Renal cortex interstitium (tissue), 15 donors: Measurements from ENCODE around the gene P4HTM. TPM values are rescaled to one million over a fixed set of nuclear protein-coding genes. Genes with fewer than 3 reads are reported as not detected.

Source experiments
- DNase-seq, 11 donors: peaks; one replicate each; pipeline ENCODE4 v3.0.0-alpha.2; 2013; ENCODE audit warnings: low read depth in 9 of 11, low spot score in 4 of 11; ENCODE audit errors: extremely low read depth in 1 of 11
- long read RNA-seq, 16 experiments: transcript quantifications; one replicate each; lab custom pipeline, GENCODE V29; 2026
- polyA plus RNA-seq, 3 donors: library from polyadenylated mRNA; unstranded; fragments of 120-200 nt; gene quantifications; one replicate each; pipeline ENCODE4 v1.2.1, GENCODE V29; 2013; ENCODE audit not compliant: insufficient read length in 3 of 3

Gene P4HTM, protein sequence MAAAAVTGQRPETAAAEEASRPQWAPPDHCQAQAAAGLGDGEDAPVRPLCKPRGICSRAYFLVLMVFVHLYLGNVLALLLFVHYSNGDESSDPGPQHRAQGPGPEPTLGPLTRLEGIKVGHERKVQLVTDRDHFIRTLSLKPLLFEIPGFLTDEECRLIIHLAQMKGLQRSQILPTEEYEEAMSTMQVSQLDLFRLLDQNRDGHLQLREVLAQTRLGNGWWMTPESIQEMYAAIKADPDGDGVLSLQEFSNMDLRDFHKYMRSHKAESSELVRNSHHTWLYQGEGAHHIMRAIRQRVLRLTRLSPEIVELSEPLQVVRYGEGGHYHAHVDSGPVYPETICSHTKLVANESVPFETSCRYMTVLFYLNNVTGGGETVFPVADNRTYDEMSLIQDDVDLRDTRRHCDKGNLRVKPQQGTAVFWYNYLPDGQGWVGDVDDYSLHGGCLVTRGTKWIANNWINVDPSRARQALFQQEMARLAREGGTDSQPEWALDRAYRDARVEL
- 10 to 100 TPM; 36.5 to 52.1 (median 48.5) TPM for polyA plus RNA-seq
- long read RNA-seq, donor 1, transcript P4HTM-202 (9 exons, 2,127 nt), result major isoform, 11 of 14 reads
- long read RNA-seq, donor 1, partial matches to known transcripts, result 0 of 14 reads
- long read RNA-seq, donor 1, other reads (novel, unspliced or antisense), result 0 of 14 reads
- long read RNA-seq, donor 2, transcript P4HTM-202 (9 exons, 2,127 nt), result major isoform, 12 of 20 reads
- long read RNA-seq, donor 2, partial matches to known transcripts, result 5 of 20 reads
- long read RNA-seq, donor 2, other reads (novel, unspliced or antisense), result 0 of 20 reads
- long read RNA-seq, donor 3, transcript P4HTM-202 (9 exons, 2,127 nt), result major isoform, 28 of 48 reads
- long read RNA-seq, donor 3, partial matches to known transcripts, result 13 of 48 reads
- long read RNA-seq, donor 3, other reads (novel, unspliced or antisense), result 0 of 48 reads
- long read RNA-seq, donor 4, transcript P4HTM-202 (9 exons, 2,127 nt), result major isoform, 14 of 23 reads
- long read RNA-seq, donor 4, transcript P4HTM-205 (8 exons, 2,796 nt), result minor isoform, 5 of 23 reads
- long read RNA-seq, donor 4, partial matches to known transcripts, result 0 of 23 reads
- long read RNA-seq, donor 4, other reads (novel, unspliced or antisense), result 0 of 23 reads
- long read RNA-seq, donor 5, result 0 reads
- long read RNA-seq, donor 6, transcript P4HTM-202 (9 exons, 2,127 nt), result major isoform, 14 of 21 reads
- long read RNA-seq, donor 6, partial matches to known transcripts, result 6 of 21 reads
- long read RNA-seq, donor 6, other reads (novel, unspliced or antisense), result 0 of 21 reads
- long read RNA-seq, donor 7, transcript P4HTM-202 (9 exons, 2,127 nt), result major isoform, 13 of 18 reads
- long read RNA-seq, donor 7, partial matches to known transcripts, result 0 of 18 reads
- long read RNA-seq, donor 7, other reads (novel, unspliced or antisense), result 0 of 18 reads
- long read RNA-seq, donor 8, transcript P4HTM-202 (9 exons, 2,127 nt), result major isoform, 20 of 43 reads
- long read RNA-seq, donor 8, transcript P4HTM-205 (8 exons, 2,796 nt), result minor isoform, 7 of 43 reads
- long read RNA-seq, donor 8, partial matches to known transcripts, result 11 of 43 reads
- long read RNA-seq, donor 8, other reads (novel, unspliced or antisense), result 0 of 43 reads
- long read RNA-seq, donor 9, transcript P4HTM-202 (9 exons, 2,127 nt), result major isoform, 11 of 19 reads
- long read RNA-seq, donor 9, partial matches to known transcripts, result 5 of 19 reads
- long read RNA-seq, donor 9, other reads (novel, unspliced or antisense), result 0 of 19 reads
- long read RNA-seq, donor 10, transcript P4HTM-202 (9 exons, 2,127 nt), result major isoform, 21 of 32 reads
- long read RNA-seq, donor 10, partial matches to known transcripts, result 6 of 32 reads
- long read RNA-seq, donor 10, other reads (novel, unspliced or antisense), result 0 of 32 reads
- long read RNA-seq, donor 11, transcript P4HTM-202 (9 exons, 2,127 nt), result major isoform, 17 of 19 reads
- long read RNA-seq, donor 11, partial matches to known transcripts, result 0 of 19 reads
- long read RNA-seq, donor 11, other reads (novel, unspliced or antisense), result 0 of 19 reads
- long read RNA-seq, donor 12, transcript P4HTM-202 (9 exons, 2,127 nt), result major isoform, 12 of 14 reads
- long read RNA-seq, donor 12, partial matches to known transcripts, result 0 of 14 reads
- long read RNA-seq, donor 12, other reads (novel, unspliced or antisense), result 0 of 14 reads
- long read RNA-seq, donor 13, transcript P4HTM-212 (1 exons, 1,968 nt), result minor isoform, 7 of 50 reads
- long read RNA-seq, donor 13, transcript P4HTM-202 (9 exons, 2,127 nt), result major isoform, 20 of 50 reads
- long read RNA-seq, donor 13, partial matches to known transcripts, result 22 of 50 reads
- long read RNA-seq, donor 13, other reads (novel, unspliced or antisense), result 0 of 50 reads
- long read RNA-seq, donor 14, transcript P4HTM-202 (9 exons, 2,127 nt), result major isoform, 16 of 18 reads
- long read RNA-seq, donor 14, partial matches to known transcripts, result 0 of 18 reads
- long read RNA-seq, donor 14, other reads (novel, unspliced or antisense), result 0 of 18 reads
- long read RNA-seq, donor 15, transcript P4HTM-202 (9 exons, 2,127 nt), result major isoform, 9 of 11 reads
- long read RNA-seq, donor 15, partial matches to known transcripts, result 0 of 11 reads
- long read RNA-seq, donor 15, other reads (novel, unspliced or antisense), result 0 of 11 reads
- long read RNA-seq, donor 16, transcript P4HTM-202 (9 exons, 2,127 nt), result major isoform, 35 of 60 reads
- long read RNA-seq, donor 16, transcript P4HTM-205 (8 exons, 2,796 nt), result minor isoform, 5 of 60 reads
- long read RNA-seq, donor 16, partial matches to known transcripts, result 10 of 60 reads
- long read RNA-seq, donor 16, other reads (novel, unspliced or antisense), result 5 of 60 reads

DNA sequence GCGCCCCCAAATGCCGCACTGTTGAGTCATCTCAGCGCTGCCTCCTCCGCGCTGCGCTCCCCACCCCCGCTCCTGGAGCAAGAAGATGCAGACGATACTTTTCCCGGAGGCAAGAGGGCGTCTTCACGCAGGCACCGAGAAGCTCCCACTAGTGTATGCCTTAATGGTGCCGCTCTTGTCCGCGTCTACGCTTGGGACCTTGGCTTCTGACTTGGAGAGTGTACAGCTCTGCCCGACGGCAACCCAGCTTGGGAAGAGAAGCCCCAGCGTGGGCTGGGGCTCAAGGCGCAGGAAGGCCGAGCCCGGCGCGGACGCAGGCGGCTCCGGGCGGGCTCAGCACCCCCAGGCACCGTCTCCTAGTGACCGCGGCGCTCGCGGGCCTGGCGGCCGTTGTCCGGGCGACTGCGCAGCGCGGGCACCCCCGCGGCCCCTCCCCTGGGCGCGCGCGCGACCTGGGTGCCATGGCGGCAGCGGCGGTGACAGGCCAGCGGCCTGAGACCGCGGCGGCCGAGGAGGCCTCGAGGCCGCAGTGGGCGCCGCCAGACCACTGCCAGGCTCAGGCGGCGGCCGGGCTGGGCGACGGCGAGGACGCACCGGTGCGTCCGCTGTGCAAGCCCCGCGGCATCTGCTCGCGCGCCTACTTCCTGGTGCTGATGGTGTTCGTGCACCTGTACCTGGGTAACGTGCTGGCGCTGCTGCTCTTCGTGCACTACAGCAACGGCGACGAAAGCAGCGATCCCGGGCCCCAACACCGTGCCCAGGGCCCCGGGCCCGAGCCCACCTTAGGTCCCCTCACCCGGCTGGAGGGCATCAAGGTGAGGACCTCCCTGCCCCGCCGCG lies at the start of gene P4HTM:
P4HTM (plus strand) TSS at position 446 of the 840 bp plus-strand sequence; CDS start at position 462, 16 bp downstream.
- peak in 9 of 11 donors; percentile 73 to 86 (median 84) for DNase-seq

DNA sequence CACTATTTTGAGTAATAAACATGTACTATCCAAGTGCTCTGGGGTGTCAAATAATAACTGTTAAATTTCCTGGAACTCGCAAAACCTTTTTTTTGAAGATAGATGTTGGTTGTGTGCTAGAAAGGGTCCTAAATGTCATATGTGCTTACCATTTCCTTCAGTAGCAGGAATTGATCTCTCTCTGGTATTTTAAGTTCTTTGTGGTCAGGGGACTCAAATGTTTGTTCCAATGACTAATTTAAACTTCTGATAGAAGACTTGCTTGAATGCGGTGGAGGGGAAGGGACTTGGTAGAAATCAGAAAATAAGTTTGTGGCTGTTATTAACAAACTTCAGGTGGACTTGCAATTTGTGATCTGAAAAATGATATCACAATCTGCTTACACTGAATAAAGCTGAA lies 44.6 kb upstream of the P4HTM start:
- no peak for DNase-seq

DNA sequence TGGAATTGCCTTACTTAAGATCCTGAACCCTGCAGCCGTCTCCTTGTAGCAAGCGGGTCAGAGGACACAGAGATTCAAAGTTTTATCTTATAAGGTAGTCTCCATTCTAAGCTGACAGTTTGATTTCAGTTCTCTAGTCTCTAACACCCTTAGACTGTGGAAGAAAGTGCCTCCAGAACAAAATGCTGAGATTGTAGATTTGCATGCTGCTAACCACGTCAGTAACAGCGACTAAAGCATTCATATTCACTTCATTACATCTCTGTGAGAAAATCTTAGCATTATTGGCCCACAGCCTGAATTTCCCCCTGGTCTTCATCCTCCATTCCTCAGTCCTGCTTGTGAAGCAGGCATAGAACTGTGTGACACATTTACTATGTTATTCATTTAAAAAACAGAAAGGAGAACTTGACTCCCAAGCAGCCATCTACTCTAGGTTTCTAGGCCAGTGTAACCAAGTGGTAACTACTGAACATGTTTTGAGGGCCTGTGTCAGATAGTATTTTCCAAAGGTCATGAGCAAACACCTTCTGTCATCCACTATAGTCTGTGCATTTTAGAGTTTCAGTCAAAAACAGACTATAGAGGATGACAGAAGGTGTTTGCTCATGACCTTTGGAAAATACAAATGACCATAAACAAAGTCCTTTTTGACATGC lies 44.0 kb upstream of the P4HTM start:
- DNase-seq, result no peak

DNA sequence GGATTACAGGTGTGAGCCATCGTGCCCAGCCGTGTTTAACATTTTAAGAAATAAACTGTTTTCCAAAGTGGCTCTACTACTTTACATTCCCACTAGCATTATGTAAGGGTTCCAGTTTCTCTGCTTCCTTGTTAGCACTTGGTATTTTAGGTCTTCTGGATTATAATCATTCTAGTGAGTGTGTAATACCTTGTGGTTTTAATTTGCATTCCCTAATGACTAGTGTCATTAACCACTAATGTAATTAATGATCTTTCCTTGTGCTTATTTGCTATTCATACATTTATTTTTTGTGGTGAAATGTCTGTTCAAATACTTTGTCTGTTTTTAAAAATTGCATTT lies 40.7 kb upstream of the P4HTM start:
- DNase-seq, result no peak

DNA sequence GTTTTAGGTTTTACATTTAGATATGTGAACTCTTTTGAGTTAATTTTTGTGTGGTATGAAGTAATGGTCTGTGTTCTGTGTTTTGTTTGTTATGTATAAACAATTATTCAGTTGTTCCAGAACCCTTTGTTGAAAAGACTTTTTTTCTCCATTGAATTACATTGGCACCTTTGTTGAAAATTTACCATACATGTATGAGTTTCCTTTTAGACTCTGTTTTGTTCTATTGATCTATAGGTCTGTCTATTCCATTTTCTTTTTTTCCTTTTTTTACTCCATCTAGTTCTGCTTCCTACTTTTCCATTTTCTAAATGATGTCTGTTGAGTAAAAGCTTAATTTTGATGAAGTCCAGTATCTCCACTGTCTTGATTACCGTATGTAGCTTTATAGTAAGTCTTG lies 40.0 kb upstream of the P4HTM start:
- no peak for DNase-seq

DNA sequence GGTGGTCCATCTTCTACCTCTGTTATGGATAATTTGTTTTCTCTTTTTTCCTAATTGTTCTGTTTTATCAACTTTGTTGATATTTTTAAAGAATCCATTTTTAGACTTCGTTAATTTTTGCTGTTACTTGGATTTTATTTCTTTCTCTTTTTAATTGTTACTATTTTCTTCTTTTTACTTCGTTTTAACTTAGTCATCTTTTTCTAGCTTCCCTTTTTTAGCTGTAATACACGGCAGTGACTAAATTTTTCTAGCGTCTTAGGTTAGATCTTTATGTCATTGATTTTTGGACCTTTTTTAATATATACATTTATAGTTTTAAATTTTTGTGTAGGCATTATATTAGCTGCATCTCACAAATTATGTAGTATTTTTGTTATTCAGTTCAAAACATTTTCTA lies 38.3 kb upstream of the P4HTM start:
- DNase-seq, result no peak

DNA sequence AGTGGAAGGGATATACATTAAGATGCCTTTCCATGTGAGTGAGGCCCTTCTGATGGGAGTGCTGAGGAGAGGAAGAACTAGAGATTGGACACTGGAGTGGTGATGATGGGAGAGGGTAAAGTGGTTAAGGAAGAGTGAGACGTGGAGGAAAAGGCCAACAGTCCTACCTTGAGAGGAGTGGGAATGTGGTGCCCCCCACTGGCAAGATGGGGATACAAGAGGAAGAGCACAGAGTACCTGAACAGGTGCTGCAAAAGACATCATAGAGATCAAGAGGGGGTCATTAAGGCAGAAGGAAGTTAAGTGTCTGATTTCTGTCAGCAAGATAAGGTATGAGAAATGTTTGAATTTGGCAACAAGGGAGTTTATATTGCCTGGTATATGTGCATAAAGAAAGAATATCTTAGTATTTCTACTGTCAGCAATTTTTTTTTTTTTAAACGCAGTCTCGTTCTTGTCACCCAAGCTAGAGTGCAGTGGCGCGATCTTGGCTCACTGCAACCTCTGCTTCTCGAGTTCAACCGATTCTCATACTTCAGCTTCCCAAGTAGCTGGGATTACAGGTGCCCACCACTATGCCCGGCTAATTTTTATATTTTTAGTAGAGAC lies 37.4 kb upstream of the P4HTM start:
- DNase-seq, result peak in 6 of 11 donors; percentile 6 to 15 (median 12)

DNA sequence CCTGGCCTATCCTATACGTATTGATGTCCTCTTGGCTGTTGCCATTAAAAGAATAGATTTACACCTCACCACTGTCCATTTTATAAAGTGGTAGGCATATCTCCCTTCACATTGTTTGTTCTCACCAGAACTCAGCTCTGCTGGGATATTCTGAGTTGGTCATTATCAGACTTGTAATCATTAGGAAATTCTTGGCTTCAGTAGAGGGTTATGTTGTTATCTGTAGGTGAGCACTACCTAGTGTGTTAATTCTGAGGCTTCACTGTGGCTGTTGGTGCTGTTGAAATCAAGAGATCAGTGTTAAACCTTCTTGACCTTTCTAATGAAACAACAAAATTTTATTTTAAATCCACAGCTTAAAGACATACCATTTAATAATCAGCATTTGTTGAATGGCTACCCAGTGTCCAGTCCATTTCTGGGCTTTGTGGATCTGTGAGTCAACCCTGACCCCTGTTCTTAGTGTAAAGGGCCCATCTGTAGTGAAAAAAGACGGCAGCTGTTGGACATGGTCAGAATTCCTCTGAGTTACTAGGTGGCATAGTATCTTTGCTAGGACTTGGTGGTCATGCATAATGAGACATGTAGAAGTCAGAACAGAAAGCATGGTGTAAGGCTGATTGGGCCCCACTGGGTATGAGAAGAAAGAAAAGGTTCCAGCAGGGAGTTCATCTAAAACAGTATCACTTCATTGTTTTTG lies 32.9 kb upstream of the P4HTM start:
- DNase-seq, result no peak

DNA sequence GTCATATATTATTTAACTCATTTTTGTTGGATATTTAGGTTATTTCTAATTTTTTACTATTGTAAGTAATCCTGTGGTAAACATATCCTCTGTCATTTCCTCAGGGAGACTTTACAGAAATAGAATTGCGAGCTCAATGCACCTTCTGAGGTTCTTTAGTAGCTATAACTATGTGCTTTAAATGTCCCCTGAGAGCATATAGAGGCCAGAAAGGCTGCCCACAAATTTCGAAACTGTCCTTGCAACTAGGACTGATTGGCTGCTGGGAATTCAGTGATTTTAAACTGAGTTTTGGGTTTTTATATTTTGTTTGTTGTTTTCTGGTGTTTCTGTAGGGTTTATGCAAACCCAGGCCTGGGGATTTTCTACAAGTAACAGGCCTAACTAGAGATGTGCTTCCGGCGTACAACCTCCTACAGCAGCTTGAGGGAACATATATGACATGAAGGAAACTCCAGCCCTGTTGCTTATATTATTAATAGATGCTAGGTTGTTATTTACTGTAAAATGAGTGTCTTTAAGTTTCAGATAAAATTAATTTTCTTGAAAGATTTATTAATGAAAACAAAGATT lies 29.1 kb upstream of the P4HTM start:
- no peak for DNase-seq

DNA sequence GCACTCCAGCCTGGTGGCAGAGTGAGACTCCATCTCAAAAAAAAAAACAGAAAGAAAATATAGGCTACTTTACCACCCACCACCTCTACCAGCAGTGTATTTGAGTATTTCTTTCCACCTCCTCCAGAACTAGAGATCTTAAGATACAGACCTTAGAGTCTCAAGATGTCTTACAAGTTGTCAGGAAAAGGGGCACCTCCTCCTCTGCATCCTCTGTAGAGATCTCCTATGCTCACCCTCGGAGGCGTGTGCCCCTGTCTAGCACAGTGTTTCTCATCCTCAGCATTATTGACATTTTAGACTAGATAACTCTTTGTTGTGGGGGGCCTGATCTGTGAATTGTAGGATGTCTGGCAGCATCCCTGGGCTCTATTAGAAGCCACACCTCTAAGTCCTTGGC lies 27.7 kb upstream of the P4HTM start:
- DNase-seq, result no peak

DNA sequence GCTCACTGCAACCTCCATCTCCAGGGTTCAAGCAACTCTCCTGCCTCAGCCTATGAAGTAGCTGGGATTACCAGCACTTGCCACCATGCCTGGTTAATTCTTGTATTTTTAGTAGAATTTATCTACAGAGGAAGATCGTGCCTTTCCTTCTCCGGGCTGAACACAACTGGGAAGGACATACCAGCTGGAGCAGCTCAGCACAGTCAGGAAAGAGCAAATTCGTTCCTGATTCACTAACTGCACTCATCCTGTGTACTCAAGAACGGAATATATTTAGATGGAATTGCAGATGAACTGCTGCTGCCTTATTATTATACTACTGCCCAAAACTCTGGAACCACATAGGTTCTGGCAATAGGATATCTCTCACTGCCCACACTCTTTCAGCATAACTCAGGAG lies 27.1 kb upstream of the P4HTM start:
- DNase-seq, result no peak

DNA sequence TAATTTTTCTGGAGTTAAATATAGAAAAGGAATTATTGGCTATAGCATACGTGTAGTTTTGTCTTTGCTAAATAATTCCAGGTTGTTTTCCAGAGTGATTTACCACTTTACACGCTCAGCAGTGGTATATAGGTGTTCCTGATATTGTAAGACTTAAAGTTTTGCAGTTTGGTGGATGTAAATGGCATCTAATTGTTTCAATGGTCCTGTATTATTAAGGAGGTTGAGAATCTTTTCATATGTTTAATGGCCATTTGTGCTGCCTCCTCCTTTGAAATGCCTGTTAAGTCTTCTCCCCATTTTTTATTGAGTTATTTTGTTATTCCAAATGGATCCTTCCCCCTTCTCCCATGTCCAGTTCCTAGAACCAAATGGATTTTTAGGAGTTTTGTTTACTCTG lies 26.4 kb upstream of the P4HTM start:
- no peak for DNase-seq

DNA sequence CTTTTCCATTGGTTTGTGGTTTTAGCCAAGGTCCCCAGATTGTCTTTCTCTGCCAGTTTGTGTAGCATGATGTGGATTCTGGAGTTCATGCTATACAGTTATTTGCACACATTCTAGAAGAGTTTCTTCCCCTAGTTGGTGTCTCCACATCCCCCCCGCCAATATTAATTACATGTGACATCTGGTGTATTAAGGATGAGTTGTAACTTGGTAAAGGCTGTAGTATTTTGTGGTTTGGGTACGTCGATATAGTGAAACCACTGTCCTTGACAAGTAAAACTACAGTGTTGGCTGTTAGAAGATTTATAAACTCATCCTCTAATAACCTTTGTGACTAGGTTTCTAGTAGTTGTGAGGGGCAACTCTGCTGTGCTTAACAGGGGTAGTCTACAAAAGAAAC lies 23.7 kb upstream of the P4HTM start:
- no peak for DNase-seq
